K562 (cell line): ENCODE measurements around the gene STUB1. TPM values are rescaled to one million over a fixed set of nuclear protein-coding genes. Genes with fewer than 3 reads are reported as not detected.
A peak's percentile ranks its signal among the peaks of the same experiment; 100 is the strongest.

ENCODE experiments used
- ATAC-seq: fragments of 200-7000 bp; cut with Tn5 transposase; 3 replicates; pipeline ENCODE4 v1.9.1; 2020; ENCODE audit warnings: moderate library complexity
- BruUV-seq: library from RNA; stranded (reverse); fragments of 400-500 nt; replicated peaks from 2 replicates; lab custom pipeline; 2021; lab: Mats Ljungman, UMichigan
- CTCF ChIA-PET: fragments of 300-600 bp; formaldehyde crosslinking; extraction: SDS; loops from one replicate; lab custom pipeline; 2021; ENCODE audit warnings: low intra/inter-chr PET ratio; lab: Yijun Ruan, JAX
- POLR2A ChIA-PET: fragments of 300-600, 350-650 bp; sonication (Branson Sonifier 250); formaldehyde crosslinking; extraction: SDS; loops from one replicate; lab custom pipeline; 2021; ENCODE audit warnings: antibody characterized with exemption, inconsistent platforms; lab: Yijun Ruan, JAX
- DNase-seq, 4 experiments: peaks; one replicate each; pipeline versions ENCODE4 v3.0.0 to v3.0.0-alpha.2; 2011 to 2018; ENCODE audit warnings: low spot score in 3 of 4, mixed read lengths in 3 of 4; ENCODE audit errors: extremely low read depth in 1 of 4
- FAIRE-seq: peaks from 2 replicates; lab custom pipeline; 2011; peaks lifted over from hg19 to GRCh38; lab: Jason Lieb, UNC
- H2AFZ ChIP-seq: 2 replicates; pipeline ENCODE4 v1.6.0; 2011; ENCODE audit warnings: low read depth, low read length, control low read depth, inconsistent platforms
- H3K27ac ChIP-seq: fragments of 200-600 bp; 3 replicates; pipeline ENCODE4 v1.8.0; 2011; ENCODE audit warnings: low read depth, mild to moderate bottlenecking, control low read depth, inconsistent platforms, low read length, moderate library complexity, mixed read lengths; ENCODE audit errors: extremely low read depth
- H3K27me3 ChIP-seq, 2 experiments: fragments of 300-600 bp in 1 of 2; 2 replicates in 1 of 2; 3 replicates in 1 of 2; pipeline versions ENCODE4 v1.6.0 to v1.8.0; 2011; ENCODE audit warnings: inconsistent platforms in 2 of 2, low read length in 2 of 2, mild to moderate bottlenecking in 1 of 2, mixed read lengths in 1 of 2, moderate library complexity in 1 of 2; ENCODE audit not compliant: control insufficient read depth in 2 of 2, insufficient read depth in 2 of 2
- H3K36me3 ChIP-seq: fragments of 300-600 bp; 3 replicates; pipeline ENCODE4 v1.8.0; 2011; ENCODE audit warnings: mild to moderate bottlenecking, low read length, inconsistent platforms; ENCODE audit not compliant: control insufficient read depth, insufficient read depth
- H3K4me1 ChIP-seq, 2 experiments: fragments of 200-600 bp in 1 of 2; replicated peaks in 1 of 2; 2 replicates in 1 of 2; 3 replicates in 1 of 2; pipeline versions ENCODE4 v1.5.1 to v1.8.0; 2011; ENCODE audit warnings: inconsistent platforms in 2 of 2, low read length in 2 of 2, mild to moderate bottlenecking in 1 of 2, mixed read lengths in 1 of 2, moderate library complexity in 1 of 2; ENCODE audit not compliant: control insufficient read depth in 2 of 2, insufficient read depth in 2 of 2
- H3K4me2 ChIP-seq: 2 replicates; pipeline ENCODE4 v1.6.1; 2011; ENCODE audit warnings: low read length, control low read depth, inconsistent platforms, mixed read lengths; ENCODE audit not compliant: insufficient read depth
- H3K4me3 ChIP-seq: fragments of 200-600 bp; sonication (generic), shearing (Covaris generic); 2 replicates; pipeline ENCODE4 v1.5.1; 2016; ENCODE audit warnings: control low read depth, inconsistent platforms
- H3K79me2 ChIP-seq: fragments of 200-600 bp; 3 replicates; pipeline ENCODE4 v1.8.0; 2011; ENCODE audit warnings: low read length, inconsistent platforms; ENCODE audit not compliant: control insufficient read depth, insufficient read depth
- H3K9ac ChIP-seq, 2 experiments: 2 replicates each; pipeline versions ENCODE4 v1.6.0 to v1.6.1; 2011; ENCODE audit warnings: low read depth in 2 of 2, low read length in 2 of 2, control low read depth in 1 of 2, inconsistent platforms in 1 of 2, mild to moderate bottlenecking in 1 of 2, mixed read lengths in 1 of 2; ENCODE audit not compliant: insufficient read depth in 1 of 2
- H3K9me1 ChIP-seq: one replicate; pipeline ENCODE4 v1.6.0; 2011; ENCODE audit warnings: inconsistent platforms, mild to moderate bottlenecking, low read length, moderate library complexity; ENCODE audit not compliant: control insufficient read depth, insufficient read depth
- H3K9me3 ChIP-seq: replicated peaks from 2 replicates; pipeline ENCODE4 v1.5.1; 2011; ENCODE audit warnings: low read depth, low read length, inconsistent platforms; ENCODE audit not compliant: control insufficient read depth, insufficient read depth
- H4K20me1 ChIP-seq: replicated peaks from 2 replicates; pipeline ENCODE4 v1.6.1; 2011; ENCODE audit warnings: low read length, inconsistent platforms, mixed read lengths; ENCODE audit not compliant: control insufficient read depth, insufficient read depth
- CHD2 ChIP-seq: IDR thresholded peaks from 2 replicates; pipeline ENCODE4 v1.6.1; 2011; ENCODE audit warnings: low read depth, low read length
- ELF2 ChIP-seq: fragments of 250-450 bp; sonication (Bioruptor Pico); IDR thresholded peaks from 2 replicates; pipeline ENCODE4 v1.5.0; 2021; ENCODE audit warnings: mild to moderate bottlenecking
- ETV1 ChIP-seq: fragments of 450-650 bp; conservative IDR thresholded peaks from 2 replicates; pipeline ENCODE4 v1.6.1; 2016; ENCODE audit warnings: missing genetic modification characterization, control low read depth, low read depth, missing compliant biosample characterization
- GABPA ChIP-seq: fragments of 200-800 bp; sonication (Bioruptor generic); conservative IDR thresholded peaks from 2 replicates; pipeline ENCODE4 v1.6.1; 2016; ENCODE audit warnings: low read depth, missing genetic modification characterization, missing compliant biosample characterization
- KLF10 ChIP-seq: fragments of 250-450 bp; sonication (Bioruptor Pico); IDR thresholded peaks from 2 replicates; pipeline ENCODE4 v1.6.1; 2021; ENCODE audit warnings: matching md5 sums
- RBBP5 ChIP-seq: fragments of 200-600 bp; sonication (generic); IDR thresholded peaks from 2 replicates; pipeline ENCODE4 v1.6.1; 2012; ENCODE audit warnings: borderline replicate concordance, mild to moderate bottlenecking, low read length, control low read depth, inconsistent platforms; ENCODE audit not compliant: insufficient read depth, poor library complexity, severe bottlenecking
- STAG1 ChIP-seq: sonication (generic); formaldehyde crosslinking; IDR thresholded peaks from 2 replicates; pipeline ENCODE4 v1.5.0; 2020; ENCODE audit warnings: missing genetic modification reagents, borderline replicate concordance
- ZBTB7A ChIP-seq: IDR thresholded peaks from 2 replicates; pipeline ENCODE4 v1.6.1; 2011; ENCODE audit warnings: low read depth, mild to moderate bottlenecking, low read length, moderate library complexity, borderline replicate concordance; ENCODE audit not compliant: control insufficient read depth
- ZNF766 ChIP-seq: fragments of 200-800 bp; sonication (Bioruptor generic); conservative IDR thresholded peaks from 2 replicates; pipeline ENCODE4 v1.6.1; 2016; ENCODE audit warnings: missing genetic modification characterization, missing compliant biosample characterization
- WGBS: fragments of 100-300 bp; shearing (Covaris generic); methylation state at CpG from one replicate; pipeline ENCODE4 v1.1.6; 2016; ENCODE audit warnings: low coverage, mixed read lengths; ENCODE audit not compliant: insufficient coverage; ENCODE audit errors: missing lambda C conversion rate; 5-methylcytosine and 5-hydroxymethylcytosine counted together
- in situ Hi-C: fragments of 300-500 bp; cut with MboI; formaldehyde crosslinking; loops from 4 replicates; pipeline ENCODE4 v1.15.0; 2018; ENCODE audit warnings: inconsistent platforms, mixed read lengths
- intact Hi-C: fragments of 100-400 bp; cut with micrococcal nuclease; formaldehyde crosslinking; loops from 2 replicates; pipeline ENCODE4 v1.14.2; 2022
- polyA plus RNA-seq, 8 experiments: library from polyadenylated mRNA; depleted of rRNA in 4 of 8; stranded (reverse) in 5 of 8; unstranded in 3 of 8; fragments of >200 nt; fragmentation: Nextera tagmentation in 2 of 8; fragmentation: Illumina TruSeq in 1 of 8; extraction: Ambion mirVana in 2 of 8; extraction: Trizol in 1 of 8; gene quantifications; 2 replicates each; pipeline versions ENCODE4 v1.2.1 to v1.2.3, GENCODE V29; 2011 to 2014; ENCODE audit warnings: inconsistent platforms in 1 of 8, missing spikeins in 1 of 8
- total RNA-seq, 7 experiments: library from RNA; depleted of rRNA in 6 of 7; stranded (reverse); fragments of >200 nt in 6 of 7; fragmentation: Illumina TruSeq in 2 of 7; extraction: Trizol in 2 of 7; gene quantifications; 2 replicates each; pipeline versions ENCODE4 v1.2.1 to v1.2.3, GENCODE V29; 2011 to 2021; ENCODE audit warnings: low replicate concordance in 1 of 7
- TF ChIP-seq, protein P1 (sequence below), 2 experiments: fragments of 450-650 bp in 1 of 2; IDR thresholded peaks; 2 replicates each; pipeline ENCODE4 v1.6.1; 2011 to 2017; ENCODE audit warnings: low read depth in 2 of 2, antibody characterized with exemption in 1 of 2, borderline replicate concordance in 1 of 2, low read length in 1 of 2, mild to moderate bottlenecking in 1 of 2, mixed read lengths in 1 of 2; ENCODE audit not compliant: control insufficient read depth in 1 of 2
- TF ChIP-seq, protein P2 (sequence below): sonication (generic); formaldehyde crosslinking; IDR thresholded peaks from 2 replicates; pipeline ENCODE4 v1.9.0; 2022; ENCODE audit warnings: mild to moderate bottlenecking, missing genetic modification reagents
- TF ChIP-seq, protein P3 (sequence below): IDR thresholded peaks from 3 replicates; pipeline ENCODE4 v1.6.1; 2011; ENCODE audit warnings: borderline replicate concordance, mild to moderate bottlenecking, moderate library complexity; ENCODE audit not compliant: insufficient read length; ENCODE audit errors: extremely low read depth

Gene STUB1
- total and polyA plus RNA-seq, 9 of the 15 experiments (the other 6 are each of a cell fraction or from before 2014, with no cell fraction given) = 10.6 to 251 (median 152) TPM

DNA sequence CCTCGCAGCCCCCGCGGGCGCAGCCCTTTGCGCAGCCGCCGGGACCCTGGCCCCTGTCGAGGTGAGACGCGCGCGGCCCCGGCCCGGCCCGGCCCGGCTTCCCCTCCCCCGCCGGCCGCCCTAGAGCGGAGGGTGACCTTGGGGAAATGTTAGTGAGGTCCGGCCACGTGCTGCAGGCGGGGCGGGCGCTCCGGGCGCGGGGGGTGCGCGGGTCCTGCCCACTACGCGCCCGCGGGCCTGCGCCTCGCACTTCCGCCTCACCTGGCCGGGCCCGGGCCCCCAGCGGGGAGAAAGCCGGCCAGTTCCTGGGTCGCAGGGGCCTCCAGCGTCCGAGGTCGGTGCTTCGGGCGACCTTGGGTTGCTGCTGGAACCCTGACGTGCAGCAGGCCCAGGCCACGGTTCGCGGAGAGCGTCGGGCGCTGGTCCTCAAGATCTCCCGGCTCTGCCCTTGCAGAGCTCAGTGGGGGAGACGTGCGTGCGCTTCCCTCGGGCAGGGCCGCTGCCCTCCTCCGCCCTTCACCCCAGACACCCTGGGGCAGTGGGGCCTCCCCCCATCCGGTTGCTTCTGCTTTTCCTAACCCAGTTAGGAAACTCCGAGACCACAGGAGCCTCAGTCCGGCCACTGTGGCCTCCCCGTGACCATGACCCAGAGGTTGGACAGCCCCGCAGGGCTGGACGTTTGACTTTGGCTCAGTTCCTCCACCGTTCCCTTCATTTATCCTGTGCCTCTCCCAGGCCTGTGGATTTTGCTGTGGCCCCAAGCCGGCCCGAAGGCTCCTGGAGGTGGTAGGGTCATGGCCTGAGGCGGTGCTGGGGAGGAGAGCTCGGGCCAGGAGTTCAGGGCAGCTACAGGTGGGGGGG lies 37.8 kb upstream of the STUB1 start:
- ATAC-seq (peak; percentile 28), DNase-seq (peak; percentile 71 to 82 (median 77)), FAIRE-seq (peak; percentile 52)
- Histone ChIP-seq H3K9me3 (no peaks in the 10 kb centered on the region), H3K79me2 (peaks cover 59% of the 10 kb centered on the region), H3K4me1 (peaks cover 13 to 84% of the 10 kb centered on the region in 2 experiments; a peak in 4 of 5 replicates), H3K27me3 (no peaks in the 10 kb centered on the region), H3K4me3 (peak overlapping the region; percentile 89), H3K9ac (peak overlapping the region; percentile 91 to 99), H3K36me3 (peaks cover 41% of the 10 kb centered on the region; the same call in 2 of the 3 replicates), H3K4me2 (peak overlapping the region; percentile 92), H3K9me1 (no peaks in the 10 kb centered on the region), H3K27ac (peak overlapping the region; percentile 94), H4K20me1 (no peaks in the 10 kb centered on the region), H2AFZ (0 out of 2 replicates have a peak overlapping the region, but pooled peaks have one; percentile 81)
- ChIA-PET POLR2A (interaction anchor here (0.7 to 2.3 kb wide), 7 partner anchors 9 to 81 kb away, joined by 3 to 13 read pairs (median 4); partner anchors contain the start of gene NHLRC4), CTCF (no interaction called here)
- intact Hi-C loops (no loop called here), in situ Hi-C loops (no loop called here)
- under 1% methylated on average over 48 of the region's 72 CpGs for WGBS
- no TSS peak for BruUV-seq
- TF ChIP-seq CHD2 (no peak), ZBTB7A (no peak), ZNF766 (0 out of 2 replicates have a peak, but pooled peaks have one; percentile 2), KLF10 (no peak), STAG1 (no peak), RBBP5 (peak; percentile 55), GABPA (tag) (peak; percentile 62), ETV1 (tag) (peak; percentile 44; the same call in 1 of the 2 replicates), ELF2 (peak; percentile 60; the same call in 1 of the 2 replicates)
- TF ChIP-seq, protein P1, sequence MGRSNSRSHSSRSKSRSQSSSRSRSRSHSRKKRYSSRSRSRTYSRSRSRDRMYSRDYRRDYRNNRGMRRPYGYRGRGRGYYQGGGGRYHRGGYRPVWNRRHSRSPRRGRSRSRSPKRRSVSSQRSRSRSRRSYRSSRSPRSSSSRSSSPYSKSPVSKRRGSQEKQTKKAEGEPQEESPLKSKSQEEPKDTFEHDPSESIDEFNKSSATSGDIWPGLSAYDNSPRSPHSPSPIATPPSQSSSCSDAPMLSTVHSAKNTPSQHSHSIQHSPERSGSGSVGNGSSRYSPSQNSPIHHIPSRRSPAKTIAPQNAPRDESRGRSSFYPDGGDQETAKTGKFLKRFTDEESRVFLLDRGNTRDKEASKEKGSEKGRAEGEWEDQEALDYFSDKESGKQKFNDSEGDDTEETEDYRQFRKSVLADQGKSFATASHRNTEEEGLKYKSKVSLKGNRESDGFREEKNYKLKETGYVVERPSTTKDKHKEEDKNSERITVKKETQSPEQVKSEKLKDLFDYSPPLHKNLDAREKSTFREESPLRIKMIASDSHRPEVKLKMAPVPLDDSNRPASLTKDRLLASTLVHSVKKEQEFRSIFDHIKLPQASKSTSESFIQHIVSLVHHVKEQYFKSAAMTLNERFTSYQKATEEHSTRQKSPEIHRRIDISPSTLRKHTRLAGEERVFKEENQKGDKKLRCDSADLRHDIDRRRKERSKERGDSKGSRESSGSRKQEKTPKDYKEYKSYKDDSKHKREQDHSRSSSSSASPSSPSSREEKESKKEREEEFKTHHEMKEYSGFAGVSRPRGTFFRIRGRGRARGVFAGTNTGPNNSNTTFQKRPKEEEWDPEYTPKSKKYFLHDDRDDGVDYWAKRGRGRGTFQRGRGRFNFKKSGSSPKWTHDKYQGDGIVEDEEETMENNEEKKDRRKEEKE (IDR thresholded peaks at IDR 0.05; ENCODE audit: borderline replicate concordance in 1 of 2, control insufficient read depth in 1 of 2, low read depth in 2 of 2, low read length in 1 of 2) = no peak
- TF ChIP-seq, protein P2, sequence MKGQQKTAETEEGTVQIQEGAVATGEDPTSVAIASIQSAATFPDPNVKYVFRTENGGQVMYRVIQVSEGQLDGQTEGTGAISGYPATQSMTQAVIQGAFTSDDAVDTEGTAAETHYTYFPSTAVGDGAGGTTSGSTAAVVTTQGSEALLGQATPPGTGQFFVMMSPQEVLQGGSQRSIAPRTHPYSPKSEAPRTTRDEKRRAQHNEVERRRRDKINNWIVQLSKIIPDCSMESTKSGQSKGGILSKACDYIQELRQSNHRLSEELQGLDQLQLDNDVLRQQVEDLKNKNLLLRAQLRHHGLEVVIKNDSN (CRISPR knock-in tag) = peak; percentile 56
- TF ChIP-seq, protein P3, sequence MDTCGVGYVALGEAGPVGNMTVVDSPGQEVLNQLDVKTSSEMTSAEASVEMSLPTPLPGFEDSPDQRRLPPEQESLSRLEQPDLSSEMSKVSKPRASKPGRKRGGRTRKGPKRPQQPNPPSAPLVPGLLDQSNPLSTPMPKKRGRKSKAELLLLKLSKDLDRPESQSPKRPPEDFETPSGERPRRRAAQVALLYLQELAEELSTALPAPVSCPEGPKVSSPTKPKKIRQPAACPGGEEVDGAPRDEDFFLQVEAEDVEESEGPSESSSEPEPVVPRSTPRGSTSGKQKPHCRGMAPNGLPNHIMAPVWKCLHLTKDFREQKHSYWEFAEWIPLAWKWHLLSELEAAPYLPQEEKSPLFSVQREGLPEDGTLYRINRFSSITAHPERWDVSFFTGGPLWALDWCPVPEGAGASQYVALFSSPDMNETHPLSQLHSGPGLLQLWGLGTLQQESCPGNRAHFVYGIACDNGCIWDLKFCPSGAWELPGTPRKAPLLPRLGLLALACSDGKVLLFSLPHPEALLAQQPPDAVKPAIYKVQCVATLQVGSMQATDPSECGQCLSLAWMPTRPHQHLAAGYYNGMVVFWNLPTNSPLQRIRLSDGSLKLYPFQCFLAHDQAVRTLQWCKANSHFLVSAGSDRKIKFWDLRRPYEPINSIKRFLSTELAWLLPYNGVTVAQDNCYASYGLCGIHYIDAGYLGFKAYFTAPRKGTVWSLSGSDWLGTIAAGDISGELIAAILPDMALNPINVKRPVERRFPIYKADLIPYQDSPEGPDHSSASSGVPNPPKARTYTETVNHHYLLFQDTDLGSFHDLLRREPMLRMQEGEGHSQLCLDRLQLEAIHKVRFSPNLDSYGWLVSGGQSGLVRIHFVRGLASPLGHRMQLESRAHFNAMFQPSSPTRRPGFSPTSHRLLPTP = no peak
